ENCODE data around the gene FYN. TPM values are rescaled to one million over a fixed set of nuclear protein-coding genes. Genes with fewer than 3 reads are reported as not detected.

FYN gene
- total RNA-seq, 1 donor, result 91.9 TPM

GRCh38 chr6:111843347-111844147 lies 29.7 kb downstream of the FYN start:
- H3K4me3 ChIP-seq (ENCODE audit: low read depth, low read length), result no peak overlapping the region
- TF ChIP-seq CTCF (IDR thresholded peaks at IDR 0.05; ENCODE audit: insufficient read depth, low read length), result no peak
- no peak for DNase-seq (ENCODE audit: low read depth)

GRCh38 chr6:111842891-111843290 lies 30.4 kb downstream of the FYN start:
- DNase-seq (ENCODE audit: low read depth), result no peak
- no peak overlapping the region for H3K4me3 ChIP-seq (ENCODE audit: low read depth, low read length)
- no peak for TF ChIP-seq CTCF (IDR thresholded peaks at IDR 0.05; ENCODE audit: insufficient read depth, low read length)

GRCh38 chr6:111842271-111842822 lies 30.9 kb downstream of the FYN start:
- no peak overlapping the region for H3K4me3 ChIP-seq (ENCODE audit: low read depth, low read length)
- no peak for TF ChIP-seq CTCF (IDR thresholded peaks at IDR 0.05; ENCODE audit: insufficient read depth, low read length)
- no peak for DNase-seq (ENCODE audit: low read depth)

GRCh38 chr6:111841822-111842221 lies 31.4 kb downstream of the FYN start:
- peak; percentile 90 for DNase-seq (ENCODE audit: low read depth)
- no peak overlapping the region for H3K4me3 ChIP-seq (ENCODE audit: low read depth, low read length)
- TF ChIP-seq CTCF (IDR thresholded peaks at IDR 0.05; ENCODE audit: insufficient read depth, low read length), result no peak

- no peak for DNase-seq (ENCODE audit: low read depth)
- no peak overlapping the region for H3K4me3 ChIP-seq (ENCODE audit: low read depth, low read length)
- TF ChIP-seq CTCF (IDR thresholded peaks at IDR 0.05; ENCODE audit: insufficient read depth, low read length), result no peak
Observed at GRCh38 chr6:111840803-111841202, 32.4 kb downstream of the FYN start.

- H3K4me3 ChIP-seq (ENCODE audit: low read depth, low read length), result no peak overlapping the region
- no peak for TF ChIP-seq CTCF (IDR thresholded peaks at IDR 0.05; ENCODE audit: insufficient read depth, low read length)
- DNase-seq (ENCODE audit: low read depth), result no peak
Observed at GRCh38 chr6:111838749-111839484, 34.3 kb downstream of the FYN start.

All from fibroblast of the aortic adventitia (primary cell).